ENCODE data around the gene NT5DC4. TPM values are rescaled to one million over a fixed set of nuclear protein-coding genes. Genes with fewer than 3 reads are reported as not detected.

Gene NT5DC4
- total and polyA plus RNA-seq, 2 of the 8 experiments (the other 6 are each of a cell fraction or from before 2014, with no cell fraction given): not detected

DNA sequence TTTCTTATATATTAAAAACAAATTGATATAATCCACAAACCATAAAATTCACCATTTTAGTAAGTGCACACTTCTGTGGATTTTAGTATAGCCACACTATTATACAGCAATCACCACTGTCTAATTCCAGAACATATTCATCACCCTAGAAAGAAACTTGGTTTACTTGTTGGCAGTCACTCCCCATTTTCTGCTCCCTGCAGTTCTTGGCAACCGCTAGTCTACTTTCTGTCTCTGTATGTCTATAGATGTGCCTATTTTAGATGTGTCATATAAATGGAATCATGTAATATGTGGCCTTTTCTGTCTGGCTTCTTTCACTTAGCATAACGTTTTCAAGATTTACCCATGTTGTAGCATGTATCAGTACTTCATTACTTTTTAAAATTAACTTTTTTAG, 37.9 kb downstream of the NT5DC4 start:
- Histone ChIP-seq H3K79me2 (ENCODE audit: control insufficient read depth in 1 of 2, insufficient read depth in 2 of 2, low read length in 2 of 2) (peaks cover 0 to 8% of the 10 kb centered on the region in 2 experiments; a peak in 1 of 4 replicates), H3K27me3 (replicated peaks in 1 of 4; ENCODE audit: control insufficient read depth in 3 of 4, extremely low read depth in 1 of 4, insufficient read depth in 3 of 4, low read length in 3 of 4) (no peaks in the 10 kb centered on the region), H3K9me3 (ENCODE audit: insufficient read depth in 2 of 2, low read depth in 1 of 2, low read length in 1 of 2) (no peaks in the 10 kb centered on the region)

More for the DNA sequence above, 37.9 kb downstream of the NT5DC4 start:
- peaks cover 0 to 1% of the 10 kb centered on the region in 2 experiments for H4K20me1 ChIP-seq (replicated peaks in 1 of 2; ENCODE audit: control insufficient read depth in 1 of 2, insufficient read depth in 2 of 2, low read length in 2 of 2)
- peaks cover 2% of the 10 kb centered on the region; the same call in 1 of the 2 replicates for H3K79me1 ChIP-seq (ENCODE audit: low read depth, low read length)
- WGBS, 2 experiments (ENCODE audit: extremely low coverage in 1 of 2, insufficient coverage in 1 of 2, insufficient read length in 1 of 2, insufficient replicate concordance in 2 of 2, low coverage in 1 of 2, low lambda C conversion rate in 2 of 2, missing lambda C conversion rate in 1 of 2): 81% methylated on average over 2 of the region's 2 CpGs; no CpG with 5 or more reads in 1 of the 2 experiments
- no peak for DNase-seq (ENCODE audit: low read depth in 1 of 2, low spot score in 2 of 2)
- H4K8ac ChIP-seq (ENCODE audit: extremely low read depth, insufficient read depth, low read length): no peak overlapping the region
- peaks cover 3% of the 10 kb centered on the region; the same call in 1 of the 2 replicates for H3K23me2 ChIP-seq (ENCODE audit: low read depth, low read length)
- H3K4me3 ChIP-seq (ENCODE audit: extremely low read depth in 1 of 4, insufficient read depth in 2 of 4, low read depth in 3 of 4, low read length in 4 of 4): no peak overlapping the region
- no peak for TF ChIP-seq KDM1A (IDR thresholded peaks at IDR 0.05; ENCODE audit: borderline replicate concordance, low read length)
- TF ChIP-seq CHD1 (IDR thresholded peaks at IDR 0.05; ENCODE audit: low read depth, low read length): no peak
- no peak for TF ChIP-seq EP300 (IDR thresholded peaks at IDR 0.05; ENCODE audit: borderline replicate concordance in 1 of 2, low read depth in 2 of 2, low read length in 2 of 2)
- TF ChIP-seq, protein P1, sequence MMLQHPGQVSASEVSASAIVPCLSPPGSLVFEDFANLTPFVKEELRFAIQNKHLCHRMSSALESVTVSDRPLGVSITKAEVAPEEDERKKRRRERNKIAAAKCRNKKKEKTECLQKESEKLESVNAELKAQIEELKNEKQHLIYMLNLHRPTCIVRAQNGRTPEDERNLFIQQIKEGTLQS (IDR thresholded peaks at IDR 0.05; ENCODE audit: insufficient read depth, low read depth, low read length): no peak
- no peak for TF ChIP-seq FOSL1 (IDR thresholded peaks at IDR 0.05; ENCODE audit: insufficient read depth, low read depth, low read length)
- TF ChIP-seq ZNF274 (IDR thresholded peaks at IDR 0.05; ENCODE audit: borderline replicate concordance, extremely low read depth, low read length): no peak
- no peak overlapping the region for H3K4me2 ChIP-seq (ENCODE audit: insufficient read depth in 1 of 2, low read depth in 2 of 2, low read length in 2 of 2)
- ChIA-PET CTCF (ENCODE audit: partially characterized antibody) (interaction anchor here (0.6 to 1.1 kb wide), 2 partner anchors 19 to 184 kb away, joined by 3 read pairs; no protein-coding TSS in a partner anchor), POLR2A (ENCODE audit: partially characterized antibody) (no interaction called here)
- H3K27ac ChIP-seq (ENCODE audit: low read depth, low read length): no peak overlapping the region
- H3K23ac ChIP-seq (ENCODE audit: insufficient read length): no peak overlapping the region
- H2BK15ac ChIP-seq (ENCODE audit: low read length): no peak overlapping the region
- no peak overlapping the region for H2BK120ac ChIP-seq (replicated peaks; ENCODE audit: low read depth, low read length)
- H3K9ac ChIP-seq (replicated peaks in 1 of 4; ENCODE audit: extremely low read depth in 1 of 4, low read depth in 3 of 4, low read length in 3 of 4): no peak overlapping the region
- H2BK5ac ChIP-seq (ENCODE audit: low read depth, low read length): no peak overlapping the region
- no peak overlapping the region for H3K56ac ChIP-seq (replicated peaks; ENCODE audit: insufficient read length, low read depth, low read length)
- H2AK5ac ChIP-seq (ENCODE audit: low read depth, low read length): no peak overlapping the region
- H3K4ac ChIP-seq (replicated peaks; ENCODE audit: insufficient read length, low read depth, low read length): no peak overlapping the region
- H3K4me1 ChIP-seq (replicated peaks in 1 of 4; ENCODE audit: control insufficient read depth in 3 of 4, insufficient read depth in 4 of 4, low read length in 3 of 4): peaks cover 0 to 7% (median 2%) of the 10 kb centered on the region in 4 experiments; a peak in 3 of 7 replicates
- H2BK12ac ChIP-seq (ENCODE audit: low read depth, low read length): no peak overlapping the region
- no peak overlapping the region for H4K5ac ChIP-seq (ENCODE audit: insufficient read length, low read depth, low read length)
- H2AFZ ChIP-seq (ENCODE audit: low read length): no peak overlapping the region
- no peak overlapping the region for H2BK20ac ChIP-seq (ENCODE audit: low read length)
- no peak overlapping the region for H4K91ac ChIP-seq (replicated peaks; ENCODE audit: insufficient read length, low read length)
- H3K14ac ChIP-seq (ENCODE audit: insufficient read length): no peak overlapping the region
- H3K18ac ChIP-seq (ENCODE audit: extremely low read depth, low read length): no peak overlapping the region
- no peak for FAIRE-seq
- H3K36me3 ChIP-seq (ENCODE audit: control insufficient read depth in 2 of 4, insufficient read depth in 4 of 4, low read length in 3 of 4): peaks cover 4 to 57% (median 31%) of the 10 kb centered on the region in 4 experiments; a peak in 7 of 8 replicates

All from H1 (cell line).